ENCODE measurements around the gene ARSI.

The ARSI gene

GRCh38 chr5:150246429-150246828 is 56.3 kb downstream of the ARSI start:
- no peak overlapping the region for H3K4me3 ChIP-seq (ENCODE audit: low read depth, low read length)
- no peak for TF ChIP-seq CTCF (IDR thresholded peaks at IDR 0.05; ENCODE audit: low read depth, low read length)

Data from WI38 (cell line).